GM12878 (cell line): ENCODE results near the gene ARFRP1. TPM values are rescaled to one million over a fixed set of nuclear protein-coding genes. Genes with fewer than 3 reads are reported as not detected.

ENCODE experiments used
- ATAC-seq: fragments of 200-7000 bp; cut with Tn5 transposase; 3 replicates; pipeline ENCODE4 v1.9.1; 2020; ENCODE audit warnings: mild to moderate bottlenecking, moderate library complexity
- BruUV-seq: library from RNA; stranded (reverse); fragments of 400-500 nt; replicated peaks from 2 replicates; lab custom pipeline; 2021; lab: Mats Ljungman, UMichigan
- CTCF ChIA-PET: fragments of 300-600 bp; sonication (Branson Sonifier 250); formaldehyde crosslinking; extraction: SDS; loops from one replicate; lab custom pipeline; 2021; ENCODE audit warnings: inconsistent platforms; lab: Yijun Ruan, JAX
- POLR2A ChIA-PET: fragments of 350-600 bp; formaldehyde crosslinking; extraction: SDS; loops from one replicate; lab custom pipeline; 2021; ENCODE audit warnings: inconsistent platforms; lab: Charles Lee
- RAD21 ChIA-PET: fragments of 300-600 bp; sonication (Branson Sonifier 250); formaldehyde crosslinking; loops from one replicate; lab custom pipeline; 2023; ENCODE audit warnings: antibody characterized with exemption; ENCODE audit not compliant: unreplicated experiment; lab: Charles Lee
- SMC1A ChIA-PET: fragments of 300-600 bp; sonication (Branson Sonifier 250); formaldehyde crosslinking; loops from one replicate; lab custom pipeline; 2023; ENCODE audit not compliant: unreplicated experiment, uncharacterized antibody; lab: Charles Lee
- DNase-seq: peaks from one replicate; pipeline ENCODE4 v3.0.0-alpha.2; 2011; ENCODE audit warnings: low read depth, low spot score
- FAIRE-seq: peaks from 3 replicates; lab custom pipeline; 2011; peaks lifted over from hg19 to GRCh38; lab: Jason Lieb, UNC
- H2AFZ ChIP-seq: 2 replicates; pipeline ENCODE4 v1.6.0; 2011; ENCODE audit warnings: low read depth, low read length, control low read depth; ENCODE audit not compliant: control insufficient read depth
- H3K27ac ChIP-seq: 2 replicates; pipeline ENCODE4 v1.5.1; 2011; ENCODE audit warnings: control low read depth; ENCODE audit not compliant: control insufficient read depth, insufficient read depth
- H3K27me3 ChIP-seq, 2 experiments: replicated peaks in 1 of 2; 2 replicates each; pipeline versions ENCODE4 v1.6.0 to v1.6.1; 2011; ENCODE audit warnings: low read length in 1 of 2; ENCODE audit not compliant: control insufficient read depth in 2 of 2, insufficient read depth in 2 of 2
- H3K36me3 ChIP-seq, 2 experiments: 2 replicates each; pipeline ENCODE4 v1.5.1; 2011; ENCODE audit warnings: low read length in 1 of 2; ENCODE audit not compliant: control insufficient read depth in 2 of 2, insufficient read depth in 2 of 2
- H3K4me1 ChIP-seq: 2 replicates; pipeline ENCODE4 v1.6.1; 2011; ENCODE audit warnings: mild to moderate bottlenecking, low read length, moderate library complexity, mixed read lengths; ENCODE audit not compliant: control insufficient read depth, insufficient read depth
- H3K4me2 ChIP-seq: 2 replicates; pipeline ENCODE4 v1.6.0; 2011; ENCODE audit warnings: control low read depth; ENCODE audit not compliant: control insufficient read depth, insufficient read depth
- H3K4me3 ChIP-seq: fragments of 200-600 bp; sonication (generic); 2 replicates; pipeline ENCODE4 v1.5.1; 2016
- H3K79me2 ChIP-seq: 2 replicates; pipeline ENCODE4 v1.6.0; 2011; ENCODE audit warnings: low read length; ENCODE audit not compliant: control insufficient read depth, insufficient read depth
- H3K9ac ChIP-seq: 2 replicates; pipeline ENCODE4 v1.8.0; 2011; ENCODE audit warnings: low read length, control low read depth, mixed read lengths; ENCODE audit not compliant: control insufficient read depth, insufficient read depth
- H3K9me3 ChIP-seq: replicated peaks from 3 replicates; pipeline ENCODE4 v1.5.1; 2011; ENCODE audit warnings: mild to moderate bottlenecking, low read length; ENCODE audit not compliant: control insufficient read depth, insufficient read depth
- H4K20me1 ChIP-seq: 2 replicates; pipeline ENCODE4 v1.6.0; 2011; ENCODE audit not compliant: control insufficient read depth, insufficient read depth
- ELK1 ChIP-seq: IDR thresholded peaks from 2 replicates; pipeline ENCODE4 v1.6.1; 2012; ENCODE audit warnings: low read depth, low read length, improper control_type of control experiment
- FOS ChIP-seq: IDR thresholded peaks from 3 replicates; pipeline ENCODE4 v1.6.1; 2011; ENCODE audit warnings: borderline replicate concordance; ENCODE audit not compliant: insufficient read length; ENCODE audit errors: extremely low read depth
- IKZF1 ChIP-seq: fragments of 450-650 bp; conservative IDR thresholded peaks from 2 replicates; pipeline ENCODE4 v1.6.1; 2017; ENCODE audit warnings: antibody characterized with exemption, mild to moderate bottlenecking
- LARP7 ChIP-seq: fragments of 450-650 bp; IDR thresholded peaks from 2 replicates; pipeline ENCODE4 v1.6.1; 2017; ENCODE audit warnings: mild to moderate bottlenecking
- MTA3 ChIP-seq: IDR thresholded peaks from 2 replicates; pipeline ENCODE4 v1.6.1; 2012; ENCODE audit warnings: low read length, inconsistent platforms, borderline replicate concordance
- MYC ChIP-seq: IDR thresholded peaks from 2 replicates; pipeline ENCODE4 v1.6.1; 2011; ENCODE audit warnings: mild to moderate bottlenecking, low read length, moderate library complexity, inconsistent platforms; ENCODE audit not compliant: insufficient read depth, insufficient replicate concordance, insufficient read length, severe bottlenecking
- POLR2AphosphoS2 ChIP-seq: IDR thresholded peaks from 2 replicates; pipeline ENCODE4 v1.6.1; 2011; ENCODE audit warnings: low read depth, mild to moderate bottlenecking, low read length, improper control_type of control experiment, moderate library complexity
- RB1 ChIP-seq: fragments of 450-650 bp; formaldehyde crosslinking; IDR thresholded peaks from 2 replicates; pipeline ENCODE4 v1.6.1; 2017; ENCODE audit warnings: mild to moderate bottlenecking, borderline replicate concordance
- RFX5 ChIP-seq: IDR thresholded peaks from 2 replicates; pipeline ENCODE4 v1.6.1; 2011; ENCODE audit warnings: low read depth, low read length, improper control_type of control experiment
- RUNX3 ChIP-seq: IDR thresholded peaks from 2 replicates; pipeline ENCODE4 v1.6.1; 2012; ENCODE audit warnings: low read length, inconsistent platforms
- SRF ChIP-seq, 2 experiments: IDR thresholded peaks; 2 replicates each; pipeline ENCODE4 v1.6.1; 2011; ENCODE audit warnings: low read depth in 2 of 2, low read length in 2 of 2, mild to moderate bottlenecking in 1 of 2, moderate library complexity in 1 of 2
- TARDBP ChIP-seq: IDR thresholded peaks from 2 replicates; pipeline ENCODE4 v1.6.1; 2016; ENCODE audit warnings: borderline replicate concordance
- WGBS: methylation state at CpG from one replicate; pipeline ENCODE4 v1.1.6; 2016; ENCODE audit warnings: low lambda C conversion rate; ENCODE audit not compliant: insufficient replicate concordance, insufficient coverage; ENCODE audit errors: missing lambda C conversion rate; 5-methylcytosine and 5-hydroxymethylcytosine counted together
- in situ Hi-C: fragments of 300-500 bp; cut with MboI; formaldehyde crosslinking; loops from 9 replicates; pipeline ENCODE4 v1.14.3; 2018; ENCODE audit warnings: mixed read lengths
- intact Hi-C: fragments of 100-400 bp; cut with micrococcal nuclease; formaldehyde crosslinking; loops from one replicate; pipeline ENCODE4 v1.14.2; 2022; ENCODE audit not compliant: unreplicated experiment
- polyA plus RNA-seq, 11 experiments: library from polyadenylated mRNA; depleted of rRNA in 4 of 11; unstranded in 6 of 11; stranded (reverse) in 5 of 11; fragments of >200 nt; fragmentation: Nextera tagmentation in 4 of 11; fragmentation: Illumina TruSeq in 1 of 11; extraction: Ambion mirVana in 4 of 11; extraction: Trizol in 1 of 11; gene quantifications; 1 replicate in 1 of 11; 2 replicates in 10 of 11; pipeline versions ENCODE4 v1.2.1 to v1.2.3, GENCODE V29; 2011 to 2016; ENCODE audit warnings: inconsistent platforms in 2 of 11, missing spikeins in 2 of 11, low read depth in 1 of 11
- total RNA-seq, 4 experiments: library from RNA; depleted of rRNA in 3 of 4; stranded (reverse); fragments of >200 nt in 3 of 4; fragmentation: Illumina TruSeq in 1 of 4; extraction: Trizol in 1 of 4; gene quantifications; 2 replicates each; pipeline versions ENCODE4 v1.2.1 to v1.2.3, GENCODE V29; 2013 to 2021
- TF ChIP-seq, protein P1 (sequence below): fragments of 450-650 bp; formaldehyde crosslinking; IDR thresholded peaks from 2 replicates; pipeline ENCODE4 v1.4.0; 2020; ENCODE audit warnings: mild to moderate bottlenecking, moderate library complexity
- TF ChIP-seq, protein P2 (sequence below): IDR thresholded peaks from 2 replicates; pipeline ENCODE4 v1.6.1; 2012; ENCODE audit warnings: mild to moderate bottlenecking, low read depth, low read length

The ARFRP1 gene
- total and polyA plus RNA-seq, 10 of the 15 experiments (the other 5 are each of a cell fraction or from before 2014, with no cell fraction given): 0.37 to 71.7 (median 34.6) TPM

DNA sequence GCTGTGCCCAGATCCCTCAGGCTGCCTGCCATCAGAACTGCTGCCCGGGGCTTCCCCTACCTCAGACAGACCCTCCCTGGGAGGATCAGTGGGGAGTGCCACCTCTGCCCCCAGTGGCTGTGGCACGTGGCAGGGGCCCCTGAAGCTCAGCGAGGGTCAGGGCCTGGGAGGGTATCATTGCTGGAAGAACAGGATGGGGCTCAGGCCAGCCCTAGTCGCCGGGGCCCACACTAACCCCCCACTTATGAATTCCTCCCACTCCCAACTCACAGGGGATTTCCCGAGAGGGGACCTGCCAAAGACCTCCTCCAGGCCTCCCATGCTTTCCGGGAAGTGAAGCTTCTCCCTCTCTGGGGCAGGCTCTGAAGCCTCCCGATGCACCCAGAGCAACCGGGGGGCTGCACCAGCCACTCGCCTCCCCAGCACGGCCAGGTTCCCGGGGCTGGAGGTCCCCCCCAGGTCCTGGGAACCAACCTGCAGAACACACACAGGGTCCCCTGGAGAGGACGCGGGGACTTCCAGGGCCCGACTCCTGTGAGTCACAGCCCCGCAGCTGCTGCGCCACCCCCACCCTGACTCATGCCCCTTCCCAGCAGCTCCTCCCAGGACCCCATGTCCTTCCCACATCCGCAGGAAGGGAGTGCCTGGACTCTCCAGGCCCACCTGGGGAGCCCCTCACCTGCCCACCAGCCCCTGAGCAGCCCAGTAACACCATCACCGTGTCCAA is 8.9 kb downstream of the ARFRP1 start:
- SMC1A ChIA-PET: interaction anchor here (1.3 to 1.6 kb wide), 3 partner anchors 37 to 161 kb away, joined by 3 to 4 read pairs (median 3); partner anchors contain the start of gene LIME1
- peak overlapping the region; percentile 75 for H3K27ac ChIP-seq
- H3K4me3 ChIP-seq: no peak overlapping the region
- DNase-seq: peak; percentile 30
- H3K4me2 ChIP-seq: peak overlapping the region; percentile 19
- no peaks in the 10 kb centered on the region for H3K9me3 ChIP-seq
- H3K4me1 ChIP-seq: peaks cover 16% of the 10 kb centered on the region
- H4K20me1 ChIP-seq: no peaks in the 10 kb centered on the region
- ATAC-seq: peak; percentile 78
- no peaks in the 10 kb centered on the region; a peak in 2 of 4 replicates for H3K36me3 ChIP-seq
- no TSS peak for BruUV-seq
- in situ Hi-C loops: no loop called here
- no peaks in the 10 kb centered on the region for H3K27me3 ChIP-seq
- intact Hi-C loops: loop anchor here (2.0 kb wide), 1 partner anchor 88 kb away; no protein-coding TSS in a partner anchor
- RAD21 ChIA-PET: interaction anchor here (0.6 to 1.6 kb wide), 5 partner anchors 9 to 499 kb away, joined by 3 to 4 read pairs (median 3); partner anchors contain the start of genes ARFRP1, TPD52L2 and ZGPAT
- no peak for FAIRE-seq
- no peak overlapping the region; the same call in 1 of the 2 replicates for H3K9ac ChIP-seq
- no peak overlapping the region for H2AFZ ChIP-seq
- CTCF ChIA-PET: interaction anchor here (1.0 to 1.6 kb wide), 2 partner anchors 9 to 162 kb away, joined by 4 to 8 read pairs; partner anchors contain the start of genes ARFRP1, PTK6 and ZGPAT
- no peaks in the 10 kb centered on the region for H3K79me2 ChIP-seq
- 8% methylated on average over 18 of the region's 19 CpGs for WGBS
- POLR2A ChIA-PET: interaction anchor here (0.6 to 1.6 kb wide), 3 partner anchors 93 to 161 kb away, joined by 3 to 7 read pairs (median 3); partner anchors contain the start of gene PTK6
- TF ChIP-seq, protein P1, sequence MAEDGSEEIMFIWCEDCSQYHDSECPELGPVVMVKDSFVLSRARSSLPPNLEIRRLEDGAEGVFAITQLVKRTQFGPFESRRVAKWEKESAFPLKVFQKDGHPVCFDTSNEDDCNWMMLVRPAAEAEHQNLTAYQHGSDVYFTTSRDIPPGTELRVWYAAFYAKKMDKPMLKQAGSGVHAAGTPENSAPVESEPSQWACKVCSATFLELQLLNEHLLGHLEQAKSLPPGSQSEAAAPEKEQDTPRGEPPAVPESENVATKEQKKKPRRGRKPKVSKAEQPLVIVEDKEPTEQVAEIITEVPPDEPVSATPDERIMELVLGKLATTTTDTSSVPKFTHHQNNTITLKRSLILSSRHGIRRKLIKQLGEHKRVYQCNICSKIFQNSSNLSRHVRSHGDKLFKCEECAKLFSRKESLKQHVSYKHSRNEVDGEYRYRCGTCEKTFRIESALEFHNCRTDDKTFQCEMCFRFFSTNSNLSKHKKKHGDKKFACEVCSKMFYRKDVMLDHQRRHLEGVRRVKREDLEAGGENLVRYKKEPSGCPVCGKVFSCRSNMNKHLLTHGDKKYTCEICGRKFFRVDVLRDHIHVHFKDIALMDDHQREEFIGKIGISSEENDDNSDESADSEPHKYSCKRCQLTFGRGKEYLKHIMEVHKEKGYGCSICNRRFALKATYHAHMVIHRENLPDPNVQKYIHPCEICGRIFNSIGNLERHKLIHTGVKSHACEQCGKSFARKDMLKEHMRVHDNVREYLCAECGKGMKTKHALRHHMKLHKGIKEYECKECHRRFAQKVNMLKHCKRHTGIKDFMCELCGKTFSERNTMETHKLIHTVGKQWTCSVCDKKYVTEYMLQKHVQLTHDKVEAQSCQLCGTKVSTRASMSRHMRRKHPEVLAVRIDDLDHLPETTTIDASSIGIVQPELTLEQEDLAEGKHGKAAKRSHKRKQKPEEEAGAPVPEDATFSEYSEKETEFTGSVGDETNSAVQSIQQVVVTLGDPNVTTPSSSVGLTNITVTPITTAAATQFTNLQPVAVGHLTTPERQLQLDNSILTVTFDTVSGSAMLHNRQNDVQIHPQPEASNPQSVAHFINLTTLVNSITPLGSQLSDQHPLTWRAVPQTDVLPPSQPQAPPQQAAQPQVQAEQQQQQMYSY: no peak
- TF ChIP-seq SRF (IDR thresholded peaks at IDR 0.05; ENCODE audit: low read depth in 2 of 2, low read length in 2 of 2) (no peak), TARDBP (peak; percentile 58; the same call in 1 of the 2 replicates), IKZF1 (peak; percentile 88), POLR2AphosphoS2 (0 out of 2 replicates have a peak, but pooled peaks have one; percentile 26), FOS (no peak), LARP7 (no peak), MYC (no peak), ELK1 (no peak), RUNX3 (peak; percentile 24; the same call in 1 of the 2 replicates), MTA3 (0 out of 2 replicates have a peak, but pooled peaks have one; percentile 38), RB1 (no peak), RFX5 (no peak)
- TF ChIP-seq, protein P2, sequence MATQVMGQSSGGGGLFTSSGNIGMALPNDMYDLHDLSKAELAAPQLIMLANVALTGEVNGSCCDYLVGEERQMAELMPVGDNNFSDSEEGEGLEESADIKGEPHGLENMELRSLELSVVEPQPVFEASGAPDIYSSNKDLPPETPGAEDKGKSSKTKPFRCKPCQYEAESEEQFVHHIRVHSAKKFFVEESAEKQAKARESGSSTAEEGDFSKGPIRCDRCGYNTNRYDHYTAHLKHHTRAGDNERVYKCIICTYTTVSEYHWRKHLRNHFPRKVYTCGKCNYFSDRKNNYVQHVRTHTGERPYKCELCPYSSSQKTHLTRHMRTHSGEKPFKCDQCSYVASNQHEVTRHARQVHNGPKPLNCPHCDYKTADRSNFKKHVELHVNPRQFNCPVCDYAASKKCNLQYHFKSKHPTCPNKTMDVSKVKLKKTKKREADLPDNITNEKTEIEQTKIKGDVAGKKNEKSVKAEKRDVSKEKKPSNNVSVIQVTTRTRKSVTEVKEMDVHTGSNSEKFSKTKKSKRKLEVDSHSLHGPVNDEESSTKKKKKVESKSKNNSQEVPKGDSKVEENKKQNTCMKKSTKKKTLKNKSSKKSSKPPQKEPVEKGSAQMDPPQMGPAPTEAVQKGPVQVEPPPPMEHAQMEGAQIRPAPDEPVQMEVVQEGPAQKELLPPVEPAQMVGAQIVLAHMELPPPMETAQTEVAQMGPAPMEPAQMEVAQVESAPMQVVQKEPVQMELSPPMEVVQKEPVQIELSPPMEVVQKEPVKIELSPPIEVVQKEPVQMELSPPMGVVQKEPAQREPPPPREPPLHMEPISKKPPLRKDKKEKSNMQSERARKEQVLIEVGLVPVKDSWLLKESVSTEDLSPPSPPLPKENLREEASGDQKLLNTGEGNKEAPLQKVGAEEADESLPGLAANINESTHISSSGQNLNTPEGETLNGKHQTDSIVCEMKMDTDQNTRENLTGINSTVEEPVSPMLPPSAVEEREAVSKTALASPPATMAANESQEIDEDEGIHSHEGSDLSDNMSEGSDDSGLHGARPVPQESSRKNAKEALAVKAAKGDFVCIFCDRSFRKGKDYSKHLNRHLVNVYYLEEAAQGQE: no peak
